Measurements from ENCODE around the gene MYZAP. TPM values are rescaled to one million over a fixed set of nuclear protein-coding genes. Genes with fewer than 3 reads are reported as not detected.

MYZAP gene
- total and polyA plus RNA-seq, 2 experiments from 2014 or later: 1.0 to 1.5 TPM

DNA sequence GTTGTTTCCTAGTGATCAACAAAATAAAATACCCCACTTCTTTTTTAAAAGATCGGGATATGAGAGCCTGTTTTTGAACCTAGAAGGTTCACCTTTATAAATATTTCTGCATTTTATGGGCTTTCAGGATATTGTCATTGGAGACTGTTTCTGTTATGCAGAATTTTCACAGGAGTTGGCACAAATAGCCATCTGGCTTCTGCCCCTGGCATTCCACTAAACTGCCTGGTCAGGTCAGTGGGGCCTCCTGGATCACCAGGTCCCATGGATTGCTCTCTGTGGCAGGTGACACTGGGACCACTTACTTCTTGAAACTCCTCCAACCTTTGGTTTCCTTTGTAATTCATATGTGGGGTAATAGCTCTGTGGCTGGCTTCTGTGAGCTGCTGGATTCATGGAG, 89.3 kb downstream of the MYZAP start:
- Histone ChIP-seq H3K4me2 (no peak overlapping the region), H2AFZ (no peak overlapping the region; the same call in 1 of the 2 replicates), H4K20me1 (replicated peaks; ENCODE audit: insufficient read depth) (no peaks in the 10 kb centered on the region), H3F3A (replicated peaks; ENCODE audit: low read depth) (no peaks in the 10 kb centered on the region), H3K27ac (ENCODE audit: low read depth) (no peak overlapping the region), H3K27me3 (ENCODE audit: insufficient read depth) (no peaks in the 10 kb centered on the region), H3K4me3 (no peak overlapping the region), H3K79me2 (replicated peaks; ENCODE audit: insufficient read depth) (no peaks in the 10 kb centered on the region), H3K4me1 (ENCODE audit: insufficient read depth) (no peaks in the 10 kb centered on the region; the same call in 1 of the 2 replicates), H3K36me3 (ENCODE audit: insufficient read depth) (no peaks in the 10 kb centered on the region), H3K9me2 (ENCODE audit: insufficient read depth) (peaks cover 11% of the 10 kb centered on the region; the same call in 1 of the 2 replicates)
- Mint-ChIP-seq H3K36me3 (ENCODE audit: low read depth) (no peaks in the 10 kb centered on the region), H3K27ac (no peak overlapping the region; the same call in 1 of the 2 replicates), H3K27me3 (ENCODE audit: insufficient read depth, low read depth, poor library complexity) (no peaks in the 10 kb centered on the region), H3K4me3 (no peak overlapping the region), H3K4me1 (peaks cover 3% of the 10 kb centered on the region; the same call in 1 of the 3 replicates), H3K9me3 (no peaks in the 10 kb centered on the region)
- TF ChIP-seq, protein P1, sequence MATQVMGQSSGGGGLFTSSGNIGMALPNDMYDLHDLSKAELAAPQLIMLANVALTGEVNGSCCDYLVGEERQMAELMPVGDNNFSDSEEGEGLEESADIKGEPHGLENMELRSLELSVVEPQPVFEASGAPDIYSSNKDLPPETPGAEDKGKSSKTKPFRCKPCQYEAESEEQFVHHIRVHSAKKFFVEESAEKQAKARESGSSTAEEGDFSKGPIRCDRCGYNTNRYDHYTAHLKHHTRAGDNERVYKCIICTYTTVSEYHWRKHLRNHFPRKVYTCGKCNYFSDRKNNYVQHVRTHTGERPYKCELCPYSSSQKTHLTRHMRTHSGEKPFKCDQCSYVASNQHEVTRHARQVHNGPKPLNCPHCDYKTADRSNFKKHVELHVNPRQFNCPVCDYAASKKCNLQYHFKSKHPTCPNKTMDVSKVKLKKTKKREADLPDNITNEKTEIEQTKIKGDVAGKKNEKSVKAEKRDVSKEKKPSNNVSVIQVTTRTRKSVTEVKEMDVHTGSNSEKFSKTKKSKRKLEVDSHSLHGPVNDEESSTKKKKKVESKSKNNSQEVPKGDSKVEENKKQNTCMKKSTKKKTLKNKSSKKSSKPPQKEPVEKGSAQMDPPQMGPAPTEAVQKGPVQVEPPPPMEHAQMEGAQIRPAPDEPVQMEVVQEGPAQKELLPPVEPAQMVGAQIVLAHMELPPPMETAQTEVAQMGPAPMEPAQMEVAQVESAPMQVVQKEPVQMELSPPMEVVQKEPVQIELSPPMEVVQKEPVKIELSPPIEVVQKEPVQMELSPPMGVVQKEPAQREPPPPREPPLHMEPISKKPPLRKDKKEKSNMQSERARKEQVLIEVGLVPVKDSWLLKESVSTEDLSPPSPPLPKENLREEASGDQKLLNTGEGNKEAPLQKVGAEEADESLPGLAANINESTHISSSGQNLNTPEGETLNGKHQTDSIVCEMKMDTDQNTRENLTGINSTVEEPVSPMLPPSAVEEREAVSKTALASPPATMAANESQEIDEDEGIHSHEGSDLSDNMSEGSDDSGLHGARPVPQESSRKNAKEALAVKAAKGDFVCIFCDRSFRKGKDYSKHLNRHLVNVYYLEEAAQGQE (IDR thresholded peaks at IDR 0.05; ENCODE audit: unreplicated experiment): no peak
- TF ChIP-seq EZH2phosphoT487 (IDR thresholded peaks at IDR 0.05; ENCODE audit: unreplicated experiment) (no peak), POLR2AphosphoS5 (IDR thresholded peaks at IDR 0.05; ENCODE audit: low read depth) (no peak), ZNF331 (CRISPR knock-in tag; IDR thresholded peaks at IDR 0.05; ENCODE audit: low read depth) (no peak), ZNF114 (CRISPR knock-in tag; IDR thresholded peaks at IDR 0.05) (no peak), JUNB (IDR thresholded peaks at IDR 0.05; ENCODE audit: unreplicated experiment) (no peak), NANOG (IDR thresholded peaks at IDR 0.05; ENCODE audit: borderline replicate concordance) (no peak), STAT1 (IDR thresholded peaks at IDR 0.05; ENCODE audit: unreplicated experiment) (no peak)
- TF ChIP-seq, protein P2, sequence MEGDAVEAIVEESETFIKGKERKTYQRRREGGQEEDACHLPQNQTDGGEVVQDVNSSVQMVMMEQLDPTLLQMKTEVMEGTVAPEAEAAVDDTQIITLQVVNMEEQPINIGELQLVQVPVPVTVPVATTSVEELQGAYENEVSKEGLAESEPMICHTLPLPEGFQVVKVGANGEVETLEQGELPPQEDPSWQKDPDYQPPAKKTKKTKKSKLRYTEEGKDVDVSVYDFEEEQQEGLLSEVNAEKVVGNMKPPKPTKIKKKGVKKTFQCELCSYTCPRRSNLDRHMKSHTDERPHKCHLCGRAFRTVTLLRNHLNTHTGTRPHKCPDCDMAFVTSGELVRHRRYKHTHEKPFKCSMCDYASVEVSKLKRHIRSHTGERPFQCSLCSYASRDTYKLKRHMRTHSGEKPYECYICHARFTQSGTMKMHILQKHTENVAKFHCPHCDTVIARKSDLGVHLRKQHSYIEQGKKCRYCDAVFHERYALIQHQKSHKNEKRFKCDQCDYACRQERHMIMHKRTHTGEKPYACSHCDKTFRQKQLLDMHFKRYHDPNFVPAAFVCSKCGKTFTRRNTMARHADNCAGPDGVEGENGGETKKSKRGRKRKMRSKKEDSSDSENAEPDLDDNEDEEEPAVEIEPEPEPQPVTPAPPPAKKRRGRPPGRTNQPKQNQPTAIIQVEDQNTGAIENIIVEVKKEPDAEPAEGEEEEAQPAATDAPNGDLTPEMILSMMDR (conservative IDR thresholded peaks at IDR 0.05; ENCODE audit: low read depth in 2 of 2): no peak
- no peak for ATAC-seq
- no peak for DNase-seq (ENCODE audit: low spot score)

DNA sequence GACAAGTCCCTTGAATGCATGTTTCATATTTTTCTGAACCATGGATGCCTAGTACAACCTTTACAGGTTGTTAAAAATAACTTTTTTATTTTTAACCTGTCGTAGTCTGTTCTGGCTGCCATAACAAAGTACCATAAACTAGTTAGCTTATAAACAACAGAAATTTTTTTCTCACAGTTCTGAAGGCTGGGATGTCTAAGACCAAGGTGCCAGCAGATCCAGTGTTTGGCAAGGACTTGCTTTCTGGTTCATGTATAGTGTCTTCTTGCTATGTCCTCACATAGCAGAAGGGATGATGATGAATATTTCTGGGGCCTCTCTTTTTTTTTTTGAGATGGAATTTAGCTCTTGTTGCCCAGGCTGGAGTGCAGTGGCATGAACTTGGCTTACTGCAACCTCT, 91.8 kb downstream of the MYZAP start:
- H4K20me1 ChIP-seq (replicated peaks; ENCODE audit: insufficient read depth): no peaks in the 10 kb centered on the region
- no peak for DNase-seq (ENCODE audit: low spot score)
- Mint-ChIP-seq H3K36me3 (ENCODE audit: low read depth) (no peaks in the 10 kb centered on the region), H3K27me3 (ENCODE audit: insufficient read depth, low read depth, poor library complexity) (no peaks in the 10 kb centered on the region), H3K27ac (no peak overlapping the region), H3K4me3 (no peak overlapping the region), H3K4me1 (peaks cover 3% of the 10 kb centered on the region; the same call in 1 of the 3 replicates), H3K9me3 (no peaks in the 10 kb centered on the region)
- no peaks in the 10 kb centered on the region for H3K79me2 ChIP-seq (replicated peaks; ENCODE audit: insufficient read depth)
- no peaks in the 10 kb centered on the region; the same call in 1 of the 2 replicates for H3K4me1 ChIP-seq (ENCODE audit: insufficient read depth)
- H3K4me3 ChIP-seq: no peak overlapping the region
- TF ChIP-seq EZH2 (IDR thresholded peaks at IDR 0.05; ENCODE audit: low read depth, unreplicated experiment) (no peak), ZNF331 (CRISPR knock-in tag; IDR thresholded peaks at IDR 0.05; ENCODE audit: low read depth) (no peak), EZH2phosphoT487 (IDR thresholded peaks at IDR 0.05; ENCODE audit: unreplicated experiment) (no peak)
- TF ChIP-seq, protein P1 (IDR thresholded peaks at IDR 0.05; ENCODE audit: unreplicated experiment): no peak
- TF ChIP-seq, protein P2 (conservative IDR thresholded peaks at IDR 0.05; ENCODE audit: low read depth in 2 of 2): no peak
- H3F3A ChIP-seq (replicated peaks; ENCODE audit: low read depth): no peaks in the 10 kb centered on the region
- no peak for ATAC-seq
- H2AFZ ChIP-seq: no peak overlapping the region
- no peak overlapping the region for H3K4me2 ChIP-seq
- H3K36me3 ChIP-seq (ENCODE audit: insufficient read depth): no peaks in the 10 kb centered on the region
- no peaks in the 10 kb centered on the region for H3K27me3 ChIP-seq (ENCODE audit: insufficient read depth)
- peaks cover 11% of the 10 kb centered on the region; the same call in 1 of the 2 replicates for H3K9me2 ChIP-seq (ENCODE audit: insufficient read depth)
- H3K27ac ChIP-seq (ENCODE audit: low read depth): no peak overlapping the region
